IMR-90 (cell line): ENCODE measurements around the gene HOXB8. TPM values are rescaled to one million over a fixed set of nuclear protein-coding genes. Genes with fewer than 3 reads are reported as not detected.

Experiments used
- ATAC-seq: fragments of 200-7000 bp; cut with Tn5 transposase; 2 replicates; pipeline ENCODE4 v1.9.1; 2020; ENCODE audit warnings: low read depth, mild to moderate bottlenecking, moderate library complexity
- BruUV-seq: library from RNA; stranded (reverse); fragments of 400-500 nt; replicated peaks from 2 replicates; lab custom pipeline; 2021; lab: Mats Ljungman, UMichigan
- CTCF ChIA-PET: fragments of 300-600 bp; formaldehyde crosslinking; extraction: SDS; loops from one replicate; lab custom pipeline; 2021; ENCODE audit warnings: antibody characterized with exemption; lab: Yijun Ruan, JAX
- POLR2A ChIA-PET: fragments of 300-600 bp; sonication (Branson Sonifier 250); formaldehyde crosslinking; loops from one replicate; lab custom pipeline; 2022; ENCODE audit warnings: antibody characterized with exemption; ENCODE audit not compliant: unreplicated experiment; lab: Charles Lee
- DNase-seq: peaks from one replicate; pipeline ENCODE4 v3.0.0; 2013
- H2AFZ ChIP-seq: replicated peaks from 2 replicates; pipeline ENCODE3; 2013; ENCODE audit warnings: low read length, mild to moderate bottlenecking; ENCODE audit not compliant: poor library complexity
- H2AK5ac ChIP-seq: 2 replicates; pipeline ENCODE4 v1.6.1; 2013; ENCODE audit warnings: low read depth, low read length, inconsistent platforms
- H2AK9ac ChIP-seq: replicated peaks from 2 replicates; pipeline ENCODE3; 2013; ENCODE audit warnings: mild to moderate bottlenecking, low read depth, low read length, moderate library complexity; ENCODE audit not compliant: poor library complexity
- H2BK120ac ChIP-seq: 2 replicates; pipeline ENCODE4 v1.6.1; 2013; ENCODE audit warnings: low read depth, low read length, inconsistent platforms
- H2BK15ac ChIP-seq: 3 replicates; pipeline ENCODE4 v1.6.1; 2013; ENCODE audit warnings: low read depth, low read length, inconsistent platforms
- H2BK20ac ChIP-seq: 2 replicates; pipeline ENCODE4 v1.6.1; 2013; ENCODE audit warnings: low read depth, mild to moderate bottlenecking, inconsistent platforms, low read length, moderate library complexity
- H2BK5ac ChIP-seq: 2 replicates; pipeline ENCODE4 v1.6.1; 2013; ENCODE audit warnings: mild to moderate bottlenecking, low read depth, low read length, inconsistent platforms; ENCODE audit not compliant: poor library complexity, severe bottlenecking
- H3K14ac ChIP-seq: replicated peaks from 2 replicates; pipeline ENCODE4 v1.6.1; 2013; ENCODE audit warnings: low read depth, low read length, inconsistent platforms
- H3K18ac ChIP-seq: 2 replicates; pipeline ENCODE4 v1.6.1; 2013; ENCODE audit warnings: low read depth, low read length, control low read depth
- H3K23ac ChIP-seq: 2 replicates; pipeline ENCODE4 v1.6.1; 2013; ENCODE audit warnings: low read depth, low read length, inconsistent platforms
- H3K27ac ChIP-seq: 2 replicates; pipeline ENCODE4 v1.5.1; 2013; ENCODE audit warnings: mild to moderate bottlenecking, control low read depth, low read length; ENCODE audit not compliant: insufficient read depth
- H3K27me3 ChIP-seq: 2 replicates; pipeline ENCODE4 v1.6.1; 2013; ENCODE audit warnings: low read length; ENCODE audit not compliant: control insufficient read depth, insufficient read depth
- H3K36me3 ChIP-seq: 2 replicates; pipeline ENCODE4 v1.6.1; 2013; ENCODE audit warnings: low read length, mixed read lengths; ENCODE audit not compliant: control insufficient read depth, insufficient read depth
- H3K4ac ChIP-seq: 2 replicates; pipeline ENCODE4 v1.6.1; 2013; ENCODE audit warnings: low read depth, low read length, inconsistent platforms
- H3K4me1 ChIP-seq: 2 replicates; pipeline ENCODE4 v1.6.1; 2013; ENCODE audit warnings: low read length, mixed read lengths; ENCODE audit not compliant: control insufficient read depth, insufficient read depth
- H3K4me2 ChIP-seq: 2 replicates; pipeline ENCODE4 v1.6.1; 2013; ENCODE audit warnings: low read depth, mild to moderate bottlenecking, control low read depth, low read length, moderate library complexity
- H3K4me3 ChIP-seq: 2 replicates; pipeline ENCODE4 v1.5.1; 2013; ENCODE audit warnings: low read depth, mild to moderate bottlenecking, control low read depth, low read length, moderate library complexity; ENCODE audit not compliant: insufficient read depth
- H3K56ac ChIP-seq: 2 replicates; pipeline ENCODE4 v1.6.1; 2013; ENCODE audit warnings: low read length, inconsistent platforms; ENCODE audit not compliant: insufficient read depth; ENCODE audit errors: extremely low read depth
- H3K79me1 ChIP-seq, 2 experiments: 2 replicates each; pipeline ENCODE4 v1.6.1; 2013; ENCODE audit warnings: low read length in 2 of 2, inconsistent platforms in 1 of 2, low read depth in 1 of 2
- H3K9ac ChIP-seq: 2 replicates; pipeline ENCODE4 v1.6.1; 2013; ENCODE audit warnings: low read depth, low read length, control low read depth
- H3K9me1 ChIP-seq: 2 replicates; pipeline ENCODE4 v1.6.1; 2013; ENCODE audit warnings: low read length, inconsistent platforms; ENCODE audit not compliant: insufficient read depth
- H3K9me3 ChIP-seq: 2 replicates; pipeline ENCODE4 v1.6.1; 2013; ENCODE audit warnings: low read length; ENCODE audit not compliant: control insufficient read depth, insufficient read depth
- H4K20me1 ChIP-seq: 2 replicates; pipeline ENCODE4 v1.6.1; 2013; ENCODE audit warnings: low read length, inconsistent platforms; ENCODE audit not compliant: insufficient read depth
- H4K5ac ChIP-seq: 2 replicates; pipeline ENCODE4 v1.6.1; 2013; ENCODE audit warnings: mild to moderate bottlenecking, low read depth, low read length, control low read depth
- H4K8ac ChIP-seq, 2 experiments: 2 replicates each; pipeline ENCODE4 v1.6.1; 2013; ENCODE audit warnings: low read depth in 2 of 2, low read length in 2 of 2, control low read depth in 1 of 2, inconsistent platforms in 1 of 2
- H4K91ac ChIP-seq: 2 replicates; pipeline ENCODE4 v1.6.1; 2013; ENCODE audit warnings: low read depth, low read length, inconsistent platforms; ENCODE audit not compliant: insufficient read depth
- BHLHE40 ChIP-seq: fragments of 150-350 bp; IDR thresholded peaks from 2 replicates; pipeline ENCODE4 v1.6.1; 2016; ENCODE audit warnings: mild to moderate bottlenecking, low read depth, low read length
- CEBPB ChIP-seq: IDR thresholded peaks from 2 replicates; pipeline ENCODE4 v1.6.1; 2012; ENCODE audit warnings: low read depth, low read length, improper control_type of control experiment
- CHD1 ChIP-seq: IDR thresholded peaks from 2 replicates; pipeline ENCODE4 v1.6.1; 2012; ENCODE audit warnings: low read depth, low read length, improper control_type of control experiment
- FOS ChIP-seq: fragments of 150-350 bp; IDR thresholded peaks from 2 replicates; pipeline ENCODE4 v1.6.1; 2016; ENCODE audit warnings: low read depth, low read length
- MAFK ChIP-seq: IDR thresholded peaks from 2 replicates; pipeline ENCODE4 v1.6.1; 2012; ENCODE audit warnings: low read depth, low read length, improper control_type of control experiment
- MXI1 ChIP-seq: IDR thresholded peaks from 2 replicates; pipeline ENCODE4 v1.6.1; 2012; ENCODE audit warnings: low read depth, mild to moderate bottlenecking, low read length, moderate library complexity, borderline replicate concordance
- NFE2L2 ChIP-seq: fragments of 150-350 bp; IDR thresholded peaks from 2 replicates; pipeline ENCODE4 v1.6.1; 2016; ENCODE audit warnings: low read depth, mild to moderate bottlenecking, low read length
- POLR2A ChIP-seq: IDR thresholded peaks from 2 replicates; pipeline ENCODE4 v1.6.1; 2012; ENCODE audit warnings: mild to moderate bottlenecking, low read depth, low read length
- RAD21 ChIP-seq: IDR thresholded peaks from 2 replicates; pipeline ENCODE4 v1.6.1; 2012; ENCODE audit warnings: low read length, improper control_type of control experiment
- RFX5 ChIP-seq: IDR thresholded peaks from 2 replicates; pipeline ENCODE4 v1.8.0; 2012; ENCODE audit warnings: low read depth, mild to moderate bottlenecking, low read length, moderate library complexity
- SMC3 ChIP-seq: fragments of 150-350 bp; IDR thresholded peaks from 2 replicates; pipeline ENCODE4 v1.6.1; 2016; ENCODE audit warnings: low read depth, mild to moderate bottlenecking, antibody characterized with exemption, low read length, moderate library complexity
- USF2 ChIP-seq: fragments of 150-350 bp; IDR thresholded peaks from 2 replicates; pipeline ENCODE4 v1.6.1; 2017; ENCODE audit warnings: mild to moderate bottlenecking, antibody characterized with exemption, low read length, low read depth
- dilution Hi-C: fragments of 300-500 bp; cut with HindIII; formaldehyde crosslinking; loops from one replicate; pipeline ENCODE4 v1.14.3; 2018; ENCODE audit warnings: low sequenced_read_pairs; ENCODE audit not compliant: unreplicated experiment
- in situ Hi-C: fragments of 300-500 bp; cut with MboI; formaldehyde crosslinking; loops from 3 replicates; pipeline ENCODE4 v1.14.3; 2019; ENCODE audit warnings: low sequenced_read_pairs, inconsistent platforms, mixed read lengths
- intact Hi-C: fragments of 100-400 bp; cut with micrococcal nuclease; formaldehyde crosslinking; loops from 2 replicates; pipeline ENCODE4 v1.10.0; 2022
- polyA plus RNA-seq, 3 experiments: library from polyadenylated mRNA; depleted of rRNA; stranded (reverse); fragments of >200 nt; gene quantifications; 2 replicates each; pipeline ENCODE4 v1.2.3, GENCODE V29; 2012; ENCODE audit warnings: low replicate concordance in 1 of 3
- total RNA-seq: library from RNA; depleted of rRNA; stranded (reverse); fragments of >200 nt; gene quantifications from 2 replicates; pipeline ENCODE4 v1.2.3, GENCODE V29; 2012
- TF ChIP-seq, protein P1 (sequence below): conservative IDR thresholded peaks from 2 replicates; pipeline ENCODE4 v1.5.1; 2012; ENCODE audit warnings: mild to moderate bottlenecking, low read depth, low read length, improper control_type of control experiment
- TF ChIP-seq, protein P2 (sequence below): fragments of 150-350 bp; IDR thresholded peaks from 2 replicates; pipeline ENCODE4 v1.6.1; 2016; ENCODE audit warnings: low read depth, mild to moderate bottlenecking, low read length, moderate library complexity, borderline replicate concordance

Gene HOXB8
- total and polyA plus RNA-seq, 2 of the 4 experiments (the other 2 are of a cell fraction) = 0.54 to 5.3 TPM

DNA sequence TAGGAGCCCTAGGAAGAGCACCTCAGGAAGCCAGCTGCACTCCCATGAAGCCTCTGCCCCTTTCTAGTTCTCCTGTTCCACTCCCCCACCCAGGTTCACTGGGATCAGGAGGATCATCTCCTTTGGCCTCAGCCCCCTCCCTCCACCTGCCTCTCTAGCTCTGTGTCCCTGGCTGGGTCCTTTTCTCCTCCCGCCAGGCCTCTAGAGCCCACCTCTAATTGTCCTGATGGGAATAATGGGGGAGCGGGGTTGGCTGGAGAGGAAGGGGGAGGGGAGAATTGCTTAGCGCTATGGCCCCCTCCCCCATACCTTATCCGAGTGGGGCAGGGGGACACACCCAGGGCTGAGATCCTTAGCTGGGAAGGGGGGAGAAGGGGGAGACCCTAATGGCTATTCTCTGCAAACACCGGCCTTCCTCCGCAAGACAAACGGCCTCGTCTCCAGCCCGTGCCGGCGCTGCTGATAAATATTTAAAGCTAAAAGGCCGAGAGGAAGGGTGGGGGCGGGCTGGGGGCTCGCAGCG, 5.3 kb downstream of the HOXB8 start (continued):
- TF ChIP-seq SMC3 = no peak

DNA sequence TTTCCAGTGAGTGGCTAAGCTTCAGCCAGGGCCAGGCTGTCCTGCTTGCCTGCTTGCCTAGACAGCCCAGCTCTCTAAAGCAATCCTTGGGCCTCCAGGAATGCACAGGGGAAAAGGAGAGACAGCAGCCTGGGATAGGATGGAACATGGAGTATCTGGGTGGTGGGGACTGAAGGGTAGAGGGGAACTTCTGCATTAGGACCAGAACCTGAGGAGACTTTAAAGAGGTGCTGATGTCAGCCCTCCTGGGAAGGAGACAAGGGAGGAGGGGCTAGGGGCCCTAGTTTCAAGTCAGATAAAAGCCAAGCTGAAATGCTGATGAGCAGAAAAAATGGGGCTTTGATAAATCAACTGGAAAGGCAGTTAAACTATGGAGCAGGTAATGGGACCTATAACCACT, 6.1 kb downstream of the HOXB8 start:
- peak overlapping the region; percentile 40 for H2AFZ ChIP-seq
- intact Hi-C loops = no loop called here
- 0 out of 2 replicates have a peak, but pooled peaks have one; percentile 2 for ATAC-seq
- peak overlapping the region; percentile 93 to 95; a peak in 2 of 4 replicates for H4K8ac ChIP-seq
- no peaks in the 10 kb centered on the region for H4K20me1 ChIP-seq
- 0 out of 2 replicates have a peak overlapping the region, but pooled peaks have one; percentile 19 for H4K91ac ChIP-seq
- H2BK20ac ChIP-seq = no peak overlapping the region
- ChIA-PET POLR2A (interaction anchor here (1.0 to 1.1 kb wide), 2 partner anchors 21 to 262 kb away, joined by 4 read pairs; no protein-coding TSS in a partner anchor), CTCF (interaction anchor here (1.6 kb wide), 1 partner anchor 10 kb away, joined by 3 read pairs; no protein-coding TSS in a partner anchor)
- H3K36me3 ChIP-seq = peaks cover 7% of the 10 kb centered on the region
- H3K4me1 ChIP-seq = peaks cover 14% of the 10 kb centered on the region
- H3K9ac ChIP-seq = no peak overlapping the region
- peak overlapping the region; percentile 32; the same call in 1 of the 2 replicates for H3K4ac ChIP-seq
- H3K27ac ChIP-seq = no peak overlapping the region
- H3K18ac ChIP-seq = no peak overlapping the region
- no peak overlapping the region for H2AK9ac ChIP-seq
- no peak overlapping the region for H3K56ac ChIP-seq
- H2BK120ac ChIP-seq = no peak overlapping the region; the same call in 1 of the 2 replicates
- peak overlapping the region; percentile 48 for H3K14ac ChIP-seq
- H3K27me3 ChIP-seq = no peaks in the 10 kb centered on the region
- no TSS peak for BruUV-seq
- dilution Hi-C loops = no loop called here
- peak overlapping the region; percentile 11 for H3K23ac ChIP-seq
- 0 out of 2 replicates have a peak, but pooled peaks cover 3% of the 10 kb centered on the region for H3K9me1 ChIP-seq
- H3K4me2 ChIP-seq = peak overlapping the region; percentile 88
- H2BK5ac ChIP-seq = no peak overlapping the region
- in situ Hi-C loops = no loop called here
- no peaks in the 10 kb centered on the region for H3K9me3 ChIP-seq
- peak overlapping the region; percentile 44 for H2AK5ac ChIP-seq
- no peak overlapping the region for H4K5ac ChIP-seq
- no peak overlapping the region for H3K4me3 ChIP-seq
- peak overlapping the region; percentile 19; the same call in 1 of the 3 replicates for H2BK15ac ChIP-seq
- peaks cover 9 to 40% of the 10 kb centered on the region in 2 experiments; a peak in 3 of 4 replicates for H3K79me1 ChIP-seq
- no peak for DNase-seq
- TF ChIP-seq CEBPB = no peak
- no peak for TF ChIP-seq CHD1
- TF ChIP-seq MXI1 = no peak
- TF ChIP-seq SMC3 = no peak
- TF ChIP-seq, protein P1, sequence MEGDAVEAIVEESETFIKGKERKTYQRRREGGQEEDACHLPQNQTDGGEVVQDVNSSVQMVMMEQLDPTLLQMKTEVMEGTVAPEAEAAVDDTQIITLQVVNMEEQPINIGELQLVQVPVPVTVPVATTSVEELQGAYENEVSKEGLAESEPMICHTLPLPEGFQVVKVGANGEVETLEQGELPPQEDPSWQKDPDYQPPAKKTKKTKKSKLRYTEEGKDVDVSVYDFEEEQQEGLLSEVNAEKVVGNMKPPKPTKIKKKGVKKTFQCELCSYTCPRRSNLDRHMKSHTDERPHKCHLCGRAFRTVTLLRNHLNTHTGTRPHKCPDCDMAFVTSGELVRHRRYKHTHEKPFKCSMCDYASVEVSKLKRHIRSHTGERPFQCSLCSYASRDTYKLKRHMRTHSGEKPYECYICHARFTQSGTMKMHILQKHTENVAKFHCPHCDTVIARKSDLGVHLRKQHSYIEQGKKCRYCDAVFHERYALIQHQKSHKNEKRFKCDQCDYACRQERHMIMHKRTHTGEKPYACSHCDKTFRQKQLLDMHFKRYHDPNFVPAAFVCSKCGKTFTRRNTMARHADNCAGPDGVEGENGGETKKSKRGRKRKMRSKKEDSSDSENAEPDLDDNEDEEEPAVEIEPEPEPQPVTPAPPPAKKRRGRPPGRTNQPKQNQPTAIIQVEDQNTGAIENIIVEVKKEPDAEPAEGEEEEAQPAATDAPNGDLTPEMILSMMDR = no peak
- no peak for TF ChIP-seq NFE2L2
- TF ChIP-seq, protein P2, sequence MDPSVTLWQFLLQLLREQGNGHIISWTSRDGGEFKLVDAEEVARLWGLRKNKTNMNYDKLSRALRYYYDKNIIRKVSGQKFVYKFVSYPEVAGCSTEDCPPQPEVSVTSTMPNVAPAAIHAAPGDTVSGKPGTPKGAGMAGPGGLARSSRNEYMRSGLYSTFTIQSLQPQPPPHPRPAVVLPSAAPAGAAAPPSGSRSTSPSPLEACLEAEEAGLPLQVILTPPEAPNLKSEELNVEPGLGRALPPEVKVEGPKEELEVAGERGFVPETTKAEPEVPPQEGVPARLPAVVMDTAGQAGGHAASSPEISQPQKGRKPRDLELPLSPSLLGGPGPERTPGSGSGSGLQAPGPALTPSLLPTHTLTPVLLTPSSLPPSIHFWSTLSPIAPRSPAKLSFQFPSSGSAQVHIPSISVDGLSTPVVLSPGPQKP = no peak
- TF ChIP-seq RFX5 = no peak
- TF ChIP-seq FOS = no peak
- TF ChIP-seq BHLHE40 = no peak
- no peak for TF ChIP-seq MAFK
- TF ChIP-seq RAD21 = no peak
- TF ChIP-seq POLR2A = no peak
- TF ChIP-seq USF2 = no peak
